Body of pancreas (tissue), 4 donors: Measurements from ENCODE around the gene CCDC78.

Source experiments
- CTCF ChIP-seq, 7 experiments: fragments of 450-650 bp in 4 of 7; fragments of 200-600 bp in 3 of 7; sonication (generic) in 3 of 7; IDR thresholded peaks; one replicate each; pipeline ENCODE4 v1.5.1; 2016 to 2019; ENCODE audit warnings: antibody characterized with exemption in 7 of 7
- POLR2A ChIP-seq, 3 donors: fragments of 450-650 bp; IDR thresholded peaks; one replicate each; pipeline ENCODE4 v1.6.1; 2016; ENCODE audit warnings: antibody characterized with exemption in 3 of 3, mild to moderate bottlenecking in 2 of 3

DNA sequence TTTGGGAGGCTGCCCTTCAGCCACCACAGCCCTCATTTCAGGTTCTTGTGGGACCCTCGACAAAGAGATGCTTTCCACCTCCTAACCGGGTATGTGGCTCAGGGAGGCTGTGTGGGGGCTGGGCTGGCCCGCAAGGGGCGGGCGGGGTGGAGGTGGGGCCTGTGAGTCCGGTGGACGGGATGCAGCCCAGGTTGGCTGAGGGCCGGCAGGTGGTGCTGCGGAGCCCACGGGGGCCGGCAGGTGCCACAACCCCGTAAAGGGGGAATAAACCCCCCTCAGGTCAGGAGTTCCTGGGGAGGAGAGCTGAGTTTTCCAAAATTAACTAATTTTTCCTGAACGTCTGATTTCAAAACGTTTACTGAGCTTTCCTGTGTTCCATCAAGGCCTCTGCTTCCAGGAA lies 19.5 kb upstream of the CCDC78 start:
- no peak for TF ChIP-seq POLR2A (IDR thresholded peaks at IDR 0.05)
- TF ChIP-seq CTCF (IDR thresholded peaks at IDR 0.05), result peak in 3 of 7 experiments; percentile 11 to 32 (median 14)
